ENCODE results near the gene RALGAPB.

GRCh38 chr20:38454556-38455473, 17.8 kb upstream of the RALGAPB start:
- TF ChIP-seq, protein P1, sequence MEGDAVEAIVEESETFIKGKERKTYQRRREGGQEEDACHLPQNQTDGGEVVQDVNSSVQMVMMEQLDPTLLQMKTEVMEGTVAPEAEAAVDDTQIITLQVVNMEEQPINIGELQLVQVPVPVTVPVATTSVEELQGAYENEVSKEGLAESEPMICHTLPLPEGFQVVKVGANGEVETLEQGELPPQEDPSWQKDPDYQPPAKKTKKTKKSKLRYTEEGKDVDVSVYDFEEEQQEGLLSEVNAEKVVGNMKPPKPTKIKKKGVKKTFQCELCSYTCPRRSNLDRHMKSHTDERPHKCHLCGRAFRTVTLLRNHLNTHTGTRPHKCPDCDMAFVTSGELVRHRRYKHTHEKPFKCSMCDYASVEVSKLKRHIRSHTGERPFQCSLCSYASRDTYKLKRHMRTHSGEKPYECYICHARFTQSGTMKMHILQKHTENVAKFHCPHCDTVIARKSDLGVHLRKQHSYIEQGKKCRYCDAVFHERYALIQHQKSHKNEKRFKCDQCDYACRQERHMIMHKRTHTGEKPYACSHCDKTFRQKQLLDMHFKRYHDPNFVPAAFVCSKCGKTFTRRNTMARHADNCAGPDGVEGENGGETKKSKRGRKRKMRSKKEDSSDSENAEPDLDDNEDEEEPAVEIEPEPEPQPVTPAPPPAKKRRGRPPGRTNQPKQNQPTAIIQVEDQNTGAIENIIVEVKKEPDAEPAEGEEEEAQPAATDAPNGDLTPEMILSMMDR (conservative IDR thresholded peaks at IDR 0.05; ENCODE audit: low read length): no peak
- TF ChIP-seq EZH2phosphoT487 (IDR thresholded peaks at IDR 0.05; ENCODE audit: borderline replicate concordance, low read depth, low read length): no peak
